Ureter (tissue), 1 donor: Measurements from ENCODE around the gene H2AZ2. TPM values are rescaled to one million over a fixed set of nuclear protein-coding genes. Genes with fewer than 3 reads are reported as not detected.
A peak's percentile ranks its signal among the peaks of the same experiment; 100 is the strongest.
"Not testable (repeated sequence)": the region's sequence is repeated elsewhere in the genome, so short reads cannot be mapped to it uniquely, and the experiment has no call there.

Source experiments
- DNase-seq: peaks from one replicate; pipeline ENCODE4 v3.0.0-alpha.2; 2020; ENCODE audit warnings: low spot score
- total RNA-seq: library from RNA; stranded (reverse); gene quantifications from one replicate; pipeline ENCODE4 v1.2.4, GENCODE V29; 2023
- donor health status: DM: yes; HTN: yes; CAD: no.

Gene H2AZ2
- total RNA-seq, 1 donor from 2014 or later, result 104 TPM

- DNase-seq, result not testable (repeated sequence)
Observed at GRCh38 chr7:44870780-44871179, 22.9 kb upstream of the H2AZ2 start.

GRCh38 chr7:44870336-44870735, 22.4 kb upstream of the H2AZ2 start:
- DNase-seq, result not testable (repeated sequence)

DNA sequence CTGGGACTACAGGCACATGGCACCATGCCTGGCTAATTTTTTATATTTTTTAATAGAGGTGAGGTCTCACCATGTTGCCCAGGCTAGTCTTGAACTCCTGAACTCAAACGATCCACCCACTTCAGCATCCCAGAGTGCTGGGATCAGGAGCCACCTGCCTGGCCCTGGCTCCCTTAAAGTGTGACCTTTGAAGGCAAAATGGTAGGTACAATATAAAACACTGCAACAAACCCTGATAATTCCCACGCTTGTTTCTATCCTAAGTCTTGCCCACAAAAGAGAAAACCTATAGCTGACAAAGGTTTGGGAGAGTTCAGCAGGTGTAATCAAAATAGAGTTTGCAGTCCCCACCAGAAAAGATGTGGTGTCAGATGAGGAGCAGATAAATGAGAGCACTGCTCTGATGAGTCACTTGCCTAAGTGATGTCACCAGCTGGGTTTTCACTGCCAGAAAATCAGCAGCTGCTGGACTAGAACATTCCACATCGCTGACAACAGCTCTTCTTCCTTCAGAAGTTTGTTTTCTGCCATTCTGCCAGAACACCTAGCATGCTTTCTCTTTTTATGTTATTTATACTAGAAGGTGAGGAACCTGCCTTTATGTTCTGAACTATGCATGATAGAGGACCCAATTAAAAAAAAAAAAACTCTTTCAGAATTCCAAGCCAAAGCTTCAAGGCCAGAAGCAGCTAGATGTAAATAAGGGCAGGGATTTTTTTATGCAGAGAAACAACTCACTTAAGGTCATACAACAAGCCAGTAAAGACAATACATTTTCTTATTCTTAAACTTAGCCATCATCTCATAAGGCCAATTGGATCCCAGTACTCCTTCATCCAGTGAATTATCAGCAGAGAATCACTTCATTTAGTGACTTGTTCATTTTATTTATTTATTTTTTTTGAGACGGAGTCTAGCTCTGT, 19.4 kb upstream of the H2AZ2 start:
- no peak for DNase-seq

- DNase-seq, result not testable (repeated sequence)
Observed at GRCh38 chr7:44861949-44862348, 14.1 kb upstream of the H2AZ2 start.

DNA sequence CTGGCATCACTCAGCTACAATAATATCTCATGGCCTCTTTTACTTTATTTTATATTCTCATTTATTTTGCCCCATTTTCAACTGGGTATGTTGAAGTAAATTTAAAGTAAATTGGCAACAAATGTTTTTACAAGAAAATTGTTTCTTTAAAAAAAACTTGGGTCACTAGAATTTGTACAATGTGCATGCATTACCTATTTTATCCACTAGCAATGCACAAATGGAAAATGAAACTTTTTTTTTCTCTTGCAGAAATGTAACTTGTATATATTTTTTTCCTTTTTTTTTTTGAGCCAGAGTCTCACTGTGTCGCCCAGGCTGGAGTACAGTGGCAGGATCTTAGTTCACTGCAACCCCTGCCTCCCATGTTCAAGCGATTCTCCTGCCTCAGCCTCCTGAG, 10.3 kb upstream of the H2AZ2 start:
- no peak for DNase-seq

- no peak for DNase-seq
Observed at GRCh38 chr7:44854644-44855364, 6.9 kb upstream of the H2AZ2 start.

- no peak for DNase-seq
Observed at GRCh38 chr7:44853391-44853790, 5.5 kb upstream of the H2AZ2 start.

- DNase-seq, result no peak
Observed at GRCh38 chr7:44852590-44852989, 4.7 kb upstream of the H2AZ2 start.

DNA sequence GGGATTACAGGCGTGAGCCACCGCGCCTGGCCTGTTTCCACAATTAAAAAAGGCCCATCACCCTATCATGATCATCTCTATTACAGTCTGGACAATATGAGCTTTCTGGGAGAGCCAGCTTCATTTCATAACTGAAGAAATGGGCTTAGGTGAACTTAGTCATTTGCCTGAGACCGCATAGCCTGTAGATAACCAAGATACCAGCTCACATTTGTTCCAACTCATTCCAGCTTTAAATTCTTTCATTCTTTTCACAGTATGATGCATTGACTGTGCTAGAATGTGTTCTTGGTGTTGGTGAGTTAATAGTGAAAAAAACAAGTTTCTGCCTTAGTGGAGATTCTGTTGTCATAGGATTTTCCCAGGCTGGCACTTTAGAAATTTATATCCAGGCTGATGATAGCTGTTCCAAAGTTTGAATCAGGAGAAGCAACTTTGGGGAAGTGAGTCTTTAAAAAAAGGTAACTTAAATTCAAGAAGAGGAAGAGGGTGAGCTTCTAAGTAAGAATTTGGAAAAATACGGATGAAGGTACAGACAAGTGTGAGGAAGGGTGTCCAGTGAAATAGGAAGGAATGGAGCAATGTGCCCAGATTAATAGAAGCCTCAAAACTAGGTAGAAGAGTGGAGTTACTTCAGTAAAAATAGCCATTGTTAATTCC, 2.1 kb upstream of the H2AZ2 start:
- no peak for DNase-seq

GRCh38 chr7:44849259-44849884, 1.5 kb upstream of the H2AZ2 start:
- no peak for DNase-seq

GRCh38 chr7:44847509-44847919, 373 bp downstream of the H2AZ2 start:
- peak; percentile 90 for DNase-seq

DNA sequence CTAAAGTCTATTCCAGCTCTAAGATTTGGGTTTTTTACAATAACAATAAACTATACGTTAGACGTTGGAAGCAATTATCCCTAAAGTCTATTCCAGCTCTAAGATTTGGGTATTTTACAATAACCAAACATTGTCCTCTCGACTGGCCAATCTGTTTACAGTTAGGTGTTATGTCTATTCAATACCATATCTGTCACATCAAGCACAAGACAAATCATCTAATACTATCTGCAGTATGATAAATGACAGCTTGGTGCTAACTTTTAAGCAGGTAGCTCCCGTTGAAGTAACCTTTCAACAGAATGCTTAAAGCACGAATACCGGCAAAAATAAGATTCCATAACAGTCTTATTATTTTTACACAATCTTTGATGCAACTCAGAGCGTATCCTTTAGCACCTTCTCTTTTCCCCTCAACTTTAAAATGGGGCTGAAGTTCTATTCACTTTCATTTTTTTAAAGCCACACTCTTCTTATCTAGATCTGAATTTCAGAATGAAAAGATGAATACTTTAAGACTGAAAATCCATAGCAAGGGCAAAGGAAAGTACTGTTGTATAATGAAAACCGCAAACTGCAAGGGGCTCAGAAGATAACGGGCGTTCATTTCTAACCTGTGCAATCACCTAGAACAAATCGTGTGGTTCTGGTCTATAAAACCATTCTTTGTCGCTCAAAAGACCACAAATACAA, 925 bp downstream of the H2AZ2 start:
- DNase-seq, result no peak

DNA sequence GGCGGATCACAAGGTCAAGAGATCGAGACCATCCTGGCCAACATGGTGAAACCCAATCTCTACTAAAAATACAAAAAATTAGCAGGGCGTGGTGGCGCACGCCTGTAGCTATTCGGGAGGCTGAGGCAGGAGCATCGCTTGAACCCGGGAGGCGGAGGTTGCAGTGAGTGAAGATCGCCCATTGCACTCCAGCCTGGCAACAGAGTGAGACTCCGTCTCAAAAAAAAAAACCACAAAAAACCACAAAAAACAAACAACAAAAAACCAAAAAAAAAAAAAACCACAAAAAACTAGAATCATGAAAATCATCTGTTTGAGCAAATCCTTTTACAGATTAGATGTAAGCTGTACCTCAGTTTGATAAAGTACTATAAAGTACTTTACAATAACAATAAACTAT, 1.5 kb downstream of the H2AZ2 start:
- not testable (repeated sequence) for DNase-seq

GRCh38 chr7:44845451-44845850, 2.4 kb downstream of the H2AZ2 start:
- DNase-seq, result no peak

- DNase-seq, result not testable (repeated sequence)
Observed at GRCh38 chr7:44843440-44843839, 4.4 kb downstream of the H2AZ2 start.

GRCh38 chr7:44842675-44843074, 5.2 kb downstream of the H2AZ2 start:
- DNase-seq, result not testable (repeated sequence)

- no peak for DNase-seq
Observed at GRCh38 chr7:44838751-44839150, 9.1 kb downstream of the H2AZ2 start.

DNA sequence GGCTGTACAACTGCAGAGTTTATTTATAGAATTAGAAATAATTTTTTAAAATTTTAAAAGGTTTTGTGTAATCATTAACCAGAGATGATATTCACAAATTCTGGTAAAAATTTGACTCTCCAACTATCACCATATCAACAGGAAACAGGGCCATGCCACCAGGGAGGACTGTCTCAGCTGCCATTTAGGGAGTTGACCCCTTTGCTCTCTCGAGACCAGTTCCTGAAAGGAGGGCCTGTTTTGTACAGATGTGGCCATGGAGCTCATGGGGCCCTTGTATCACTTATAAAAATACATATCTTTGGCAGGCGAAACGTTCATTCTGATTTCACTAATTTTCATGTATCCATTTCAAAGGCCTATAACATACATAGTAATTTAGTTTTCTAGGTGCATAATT, 20.3 kb downstream of the H2AZ2 start:
- DNase-seq, result no peak

DNA sequence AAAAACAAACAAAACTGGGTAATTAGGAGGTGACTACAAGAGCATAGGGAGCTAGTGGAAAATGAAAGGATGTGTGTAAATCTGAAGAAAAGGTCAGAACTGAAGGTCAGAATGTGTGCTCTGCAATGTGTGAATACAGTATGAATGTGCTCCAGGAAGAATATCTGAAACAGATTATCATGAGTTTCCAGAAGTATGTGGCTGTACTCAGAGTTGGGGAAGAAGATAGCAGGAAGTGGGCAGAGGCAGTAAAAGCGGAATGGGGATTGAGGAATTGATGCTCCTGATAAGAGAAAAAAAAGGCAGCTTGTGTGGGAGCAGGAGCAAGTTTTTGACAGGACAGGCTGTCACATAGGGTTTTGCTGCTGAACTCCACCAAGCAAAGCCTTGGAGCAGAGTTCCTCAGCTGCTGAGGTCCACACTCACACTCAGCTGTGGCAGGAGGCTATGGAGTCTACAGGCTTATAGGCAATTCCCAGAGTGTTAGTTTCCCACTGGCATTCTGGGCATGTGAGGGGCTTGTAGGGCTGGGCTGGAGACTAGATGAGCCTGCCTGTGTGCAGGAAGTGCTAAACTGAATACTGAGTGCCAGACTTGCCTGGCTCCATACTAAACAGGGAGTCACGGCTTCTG, 22.9 kb downstream of the H2AZ2 start:
- DNase-seq, result no peak

DNA sequence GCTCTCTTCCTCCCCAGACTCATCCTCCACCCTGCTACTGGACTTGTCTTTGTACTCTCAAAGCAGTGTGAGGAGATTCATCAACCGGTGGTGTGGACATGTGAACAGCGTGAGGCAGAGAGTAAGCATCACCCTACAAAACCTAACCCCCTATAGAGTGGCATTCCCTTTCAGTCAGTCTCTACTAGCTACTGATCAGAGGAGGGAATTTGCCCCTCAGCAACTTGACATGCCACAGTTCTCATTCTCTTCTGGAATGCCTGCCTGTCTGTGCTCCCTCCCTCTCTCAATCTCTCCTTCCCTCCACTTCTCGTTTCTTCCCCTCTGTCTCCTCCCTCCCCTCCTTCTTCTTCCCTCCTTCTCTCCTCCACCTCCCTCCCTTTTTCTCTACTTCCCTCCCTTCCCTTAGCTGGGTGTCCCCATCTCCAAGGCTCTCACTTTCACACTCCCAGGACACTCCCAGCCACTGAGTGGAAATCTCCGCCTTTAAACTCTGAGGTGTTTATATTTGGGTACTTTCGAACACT, 24.6 kb downstream of the H2AZ2 start:
- DNase-seq, result no peak

GRCh38 chr7:44819292-44819691, 28.6 kb downstream of the H2AZ2 start:
- DNase-seq, result no peak
